ENCODE results near the gene TRNAU1AP.

DNA sequence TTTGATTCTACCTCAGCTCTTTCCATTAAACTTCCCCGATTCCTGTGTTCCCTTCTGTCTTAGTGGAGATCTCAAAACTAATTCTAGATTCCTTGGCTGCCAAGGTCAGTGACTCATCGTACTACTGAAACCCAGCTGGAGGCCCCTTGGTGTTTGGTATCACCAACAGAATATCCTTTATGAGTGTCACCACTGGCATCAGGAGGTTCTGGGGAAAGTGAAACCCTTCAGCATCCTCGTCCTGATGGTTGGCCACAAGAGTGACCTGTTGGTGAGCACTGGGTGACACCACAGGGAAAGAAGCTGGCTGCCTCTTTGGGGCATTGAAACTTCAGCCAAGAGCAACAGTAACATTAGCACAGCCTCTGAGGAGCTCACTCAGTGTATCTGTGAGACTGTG is 48.8 kb downstream of the TRNAU1AP start:
- TF ChIP-seq POLR2AphosphoS5 (IDR thresholded peaks at IDR 0.05) (no peak), CTCF (IDR thresholded peaks at IDR 0.05) (no peak), POLR2A (IDR thresholded peaks at IDR 0.05; ENCODE audit: low read depth) (no peak), EP300 (IDR thresholded peaks at IDR 0.05) (no peak)
